Kidney capillary endothelial cell (primary cell): Measurements from ENCODE around the gene SLC22A23.
"Not testable (repeated sequence)": the region's sequence is repeated elsewhere in the genome, so short reads cannot be mapped to it uniquely, and the experiment has no call there.

Experiments used
- DNase-seq: peaks from one replicate; pipeline ENCODE4 v3.0.0-alpha.2; 2018; ENCODE audit warnings: low spot score

The SLC22A23 gene

GRCh38 chr6:3384241-3385143 lies 72.4 kb downstream of the SLC22A23 start:
- no peak for DNase-seq

DNA sequence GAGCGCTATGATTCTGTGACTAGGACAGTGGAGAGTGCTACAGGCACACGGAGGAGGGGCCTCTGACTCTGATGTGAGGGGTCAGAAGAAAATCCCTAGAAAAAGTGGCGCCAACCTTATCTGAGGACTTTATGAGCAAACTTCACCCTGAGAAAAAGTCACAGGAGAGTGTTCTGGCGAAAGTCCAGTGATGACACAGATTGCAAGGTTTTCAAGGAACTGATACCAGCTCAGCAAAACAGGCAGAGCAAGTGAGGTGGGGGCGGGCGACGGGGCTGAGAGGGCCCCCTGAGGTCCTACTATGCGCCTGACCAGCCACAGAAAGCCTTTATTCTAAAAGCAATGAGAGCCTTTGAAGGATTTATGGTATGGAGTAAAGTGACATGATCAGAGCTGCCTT lies 73.3 kb downstream of the SLC22A23 start:
- DNase-seq, result no peak

- DNase-seq, result no peak
Observed at GRCh38 chr6:3382326-3383279, 74.2 kb downstream of the SLC22A23 start.

DNA sequence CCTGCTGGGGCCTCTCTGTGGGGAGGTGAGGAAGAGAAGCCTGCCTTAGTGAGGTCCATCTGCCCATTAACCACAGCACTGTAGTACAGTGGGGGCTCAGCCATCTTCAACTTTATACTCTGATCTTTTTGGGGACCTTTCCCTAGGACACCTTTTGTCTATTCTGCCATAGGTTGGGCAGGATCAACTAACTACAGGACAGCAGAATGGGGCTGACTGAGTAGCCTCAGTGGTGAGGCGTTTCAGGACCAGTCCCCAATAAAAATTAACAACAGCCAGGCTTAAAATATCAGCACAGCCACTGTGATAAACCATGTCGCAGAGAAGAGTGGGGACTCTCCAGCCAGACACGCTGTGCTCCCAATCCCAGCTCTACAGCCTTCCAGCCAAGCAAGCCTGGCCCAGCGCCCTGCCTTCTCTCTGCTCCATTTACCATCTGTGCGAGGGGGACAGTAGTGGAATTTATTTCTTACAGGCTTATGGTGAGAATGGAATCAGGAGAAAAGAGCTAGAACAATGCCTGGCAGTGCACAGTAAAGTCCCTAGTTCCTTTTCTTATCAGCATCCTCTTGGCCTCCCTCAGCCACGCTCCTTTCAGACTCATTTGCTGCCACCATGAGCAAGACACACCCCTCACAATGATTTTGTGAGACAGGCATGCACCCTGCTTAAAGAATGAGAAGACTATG lies 75.5 kb downstream of the SLC22A23 start:
- no peak for DNase-seq

DNA sequence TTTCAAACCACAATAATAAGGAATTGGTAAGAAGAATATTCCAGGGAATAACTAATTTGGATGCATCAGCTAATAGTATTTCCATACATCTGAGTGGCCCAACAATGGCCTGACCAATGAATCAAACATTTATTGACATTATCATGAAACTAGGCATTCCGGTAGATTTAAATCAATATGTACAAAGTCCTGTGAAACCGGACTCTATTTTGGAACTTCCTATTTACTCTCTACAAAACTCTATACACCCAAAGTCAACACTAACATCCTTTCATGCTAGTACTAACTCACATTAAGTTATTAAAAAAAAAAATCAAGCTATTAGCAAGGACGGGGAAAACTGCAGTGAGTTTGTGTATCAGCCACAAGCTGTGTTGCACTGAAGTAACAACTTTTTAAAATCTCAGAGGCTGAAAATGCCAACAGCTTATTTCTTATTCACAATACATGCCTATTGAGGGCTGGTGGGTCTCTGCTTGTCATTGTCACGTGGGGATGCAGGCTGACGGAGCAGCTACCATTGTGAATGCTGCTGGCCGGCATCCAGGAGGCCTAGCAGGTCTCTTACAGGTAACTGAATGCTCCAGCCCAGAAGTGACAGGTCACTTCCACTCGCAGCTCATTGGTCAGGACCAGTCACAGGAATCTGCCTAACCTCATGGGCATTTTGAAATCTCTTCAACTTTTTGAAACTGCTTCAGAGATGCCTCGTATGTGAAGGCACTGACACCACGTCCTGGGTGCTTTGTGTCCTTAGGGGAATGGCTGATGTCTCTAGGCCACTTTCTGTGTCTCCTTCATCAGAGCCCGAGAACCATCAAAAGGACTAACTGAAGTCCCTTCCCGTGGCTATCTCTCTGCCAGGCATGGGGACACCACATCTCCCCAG lies 76.3 kb downstream of the SLC22A23 start:
- DNase-seq, result no peak

DNA sequence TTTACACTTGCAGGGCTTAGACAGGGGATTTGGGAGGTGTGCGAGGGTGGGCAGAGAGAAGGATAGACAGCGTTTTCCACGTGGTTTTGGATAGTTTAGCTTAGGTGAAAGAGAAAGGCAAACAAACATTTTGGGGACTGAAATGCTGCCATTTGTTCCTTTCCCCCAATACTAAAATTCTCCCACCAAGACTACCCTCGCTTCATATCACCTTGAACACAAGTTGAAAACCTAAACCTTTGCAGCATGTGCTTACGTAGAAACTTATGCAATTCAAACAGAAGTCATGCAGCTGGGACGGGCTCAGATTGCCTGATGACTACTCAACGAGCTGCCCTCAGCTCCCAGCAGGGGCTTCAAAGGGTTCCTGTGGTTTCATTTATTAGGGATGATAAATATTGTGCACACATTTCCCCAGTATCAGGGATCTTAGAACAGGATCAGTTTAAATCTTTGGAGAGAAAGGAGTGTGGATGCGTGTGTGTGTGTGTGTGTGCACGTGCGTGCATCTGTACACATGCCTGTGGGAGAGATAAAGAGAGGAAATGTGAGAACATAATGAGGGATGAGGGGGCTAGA lies 77.3 kb downstream of the SLC22A23 start:
- DNase-seq, result no peak

- DNase-seq, result not testable (repeated sequence)
Observed at GRCh38 chr6:3378808-3379207, 78.0 kb downstream of the SLC22A23 start.

GRCh38 chr6:3378398-3378782 lies 78.5 kb downstream of the SLC22A23 start:
- DNase-seq, result not testable (repeated sequence)

DNA sequence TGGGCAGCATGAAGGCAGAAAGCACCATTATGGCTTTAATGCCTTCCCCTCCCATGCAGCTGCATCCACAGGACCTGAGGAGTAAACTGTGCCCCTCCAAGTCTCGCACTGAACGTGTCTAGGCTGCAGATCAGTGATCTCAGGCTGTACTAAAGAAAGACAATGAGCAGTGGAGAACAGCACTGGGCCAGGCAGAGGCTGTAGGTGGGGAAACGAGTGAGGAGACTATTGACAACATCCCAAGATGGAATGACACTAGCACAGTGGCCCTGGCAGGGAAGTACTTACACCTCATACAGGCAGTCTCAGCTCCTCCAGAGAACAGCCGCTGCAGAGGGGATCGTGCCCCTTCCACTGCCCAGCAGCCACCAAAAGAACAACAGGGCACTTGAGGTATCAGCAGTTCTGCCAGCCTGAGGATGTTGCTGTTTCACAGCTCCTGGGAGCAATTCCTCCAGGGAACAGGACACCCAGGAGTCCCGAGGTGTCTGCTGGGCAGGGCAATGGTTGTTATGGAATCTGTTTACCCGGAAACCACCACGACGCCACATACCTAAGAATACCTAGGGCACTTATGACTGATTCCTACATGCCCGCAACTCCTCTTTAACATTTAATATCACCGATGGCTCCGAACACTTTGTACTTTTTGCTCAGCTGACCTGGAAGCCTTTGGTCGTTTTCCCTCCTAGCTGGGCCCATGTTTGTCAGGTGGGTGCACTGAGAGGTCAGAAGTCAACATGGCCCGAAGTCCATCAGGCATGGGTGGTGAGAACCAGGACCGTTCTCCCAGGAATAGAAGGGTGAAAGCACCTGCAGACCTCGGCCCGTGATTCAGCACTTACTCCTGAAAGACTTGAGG lies 79.1 kb downstream of the SLC22A23 start:
- peak; percentile 20 for DNase-seq

DNA sequence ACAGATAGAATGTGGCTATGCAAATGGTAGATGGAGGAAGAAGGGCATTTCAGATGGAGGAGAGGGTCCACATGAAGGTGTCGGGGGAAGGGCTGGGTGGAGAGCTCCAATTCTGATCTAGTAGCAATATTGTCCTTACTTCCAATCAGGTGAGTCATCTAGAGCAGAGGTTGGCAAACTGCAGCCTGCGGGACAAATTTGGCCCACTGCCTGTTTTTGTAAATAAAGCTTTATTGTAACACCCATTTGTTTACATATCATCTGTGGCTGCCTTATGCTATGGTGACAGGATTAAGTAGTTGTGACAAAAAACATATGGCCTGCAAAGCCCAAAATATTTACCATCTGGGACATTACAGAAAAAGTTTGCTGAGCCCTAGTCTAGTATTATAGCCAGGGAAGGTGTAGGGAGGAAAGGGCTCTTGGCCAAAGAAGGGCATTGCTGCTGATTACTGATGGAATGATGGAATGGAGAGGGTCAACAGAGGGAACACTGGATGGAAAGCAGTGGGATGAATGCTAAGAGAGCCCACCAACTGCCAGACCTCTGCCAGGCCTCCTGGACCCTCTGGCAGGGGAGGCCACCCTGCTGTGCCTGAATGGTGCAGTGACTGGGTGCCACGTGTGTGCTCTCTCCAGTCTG lies 79.8 kb downstream of the SLC22A23 start:
- no peak for DNase-seq

GRCh38 chr6:3376064-3376463 lies 80.8 kb downstream of the SLC22A23 start:
- DNase-seq, result no peak

- no peak for DNase-seq
Observed at GRCh38 chr6:3373597-3374203, 83.2 kb downstream of the SLC22A23 start.

- DNase-seq, result no peak
Observed at GRCh38 chr6:3372912-3373554, 83.8 kb downstream of the SLC22A23 start.

- no peak for DNase-seq
Observed at GRCh38 chr6:3372184-3372846, 84.5 kb downstream of the SLC22A23 start.

DNA sequence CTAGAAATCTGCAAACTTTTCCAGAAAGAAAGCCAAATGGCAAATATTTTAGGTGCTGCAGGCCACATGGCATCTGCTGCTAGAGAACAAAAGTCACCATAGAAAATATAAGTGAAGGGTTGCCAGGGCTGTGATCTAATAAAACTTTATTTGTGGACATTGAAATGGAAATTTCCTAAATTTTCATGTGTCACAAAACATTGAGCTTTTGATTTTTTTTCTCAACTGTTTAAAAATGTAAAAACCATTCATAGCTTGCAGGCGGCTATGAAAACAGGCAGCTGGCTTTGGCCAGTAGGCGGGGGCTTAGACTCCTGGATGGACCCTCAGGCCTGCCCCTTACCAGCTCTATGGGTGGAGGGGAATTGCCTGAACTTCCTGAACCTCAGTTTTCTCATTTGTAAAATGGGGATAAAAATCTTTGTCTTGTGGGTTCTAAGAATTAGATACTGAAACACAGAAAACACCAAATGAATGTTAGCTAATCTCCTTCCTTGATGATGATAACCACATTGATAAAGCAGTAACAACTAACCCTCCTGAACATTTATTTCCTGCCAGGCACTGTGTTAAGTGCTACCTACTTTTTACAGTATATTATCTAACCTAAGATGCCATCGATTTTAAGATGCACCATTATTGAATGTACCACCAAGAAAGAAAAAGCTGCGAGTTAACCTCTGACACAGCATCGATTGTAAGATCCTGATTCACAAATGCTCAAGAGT lies 85.5 kb downstream of the SLC22A23 start:
- DNase-seq, result no peak

DNA sequence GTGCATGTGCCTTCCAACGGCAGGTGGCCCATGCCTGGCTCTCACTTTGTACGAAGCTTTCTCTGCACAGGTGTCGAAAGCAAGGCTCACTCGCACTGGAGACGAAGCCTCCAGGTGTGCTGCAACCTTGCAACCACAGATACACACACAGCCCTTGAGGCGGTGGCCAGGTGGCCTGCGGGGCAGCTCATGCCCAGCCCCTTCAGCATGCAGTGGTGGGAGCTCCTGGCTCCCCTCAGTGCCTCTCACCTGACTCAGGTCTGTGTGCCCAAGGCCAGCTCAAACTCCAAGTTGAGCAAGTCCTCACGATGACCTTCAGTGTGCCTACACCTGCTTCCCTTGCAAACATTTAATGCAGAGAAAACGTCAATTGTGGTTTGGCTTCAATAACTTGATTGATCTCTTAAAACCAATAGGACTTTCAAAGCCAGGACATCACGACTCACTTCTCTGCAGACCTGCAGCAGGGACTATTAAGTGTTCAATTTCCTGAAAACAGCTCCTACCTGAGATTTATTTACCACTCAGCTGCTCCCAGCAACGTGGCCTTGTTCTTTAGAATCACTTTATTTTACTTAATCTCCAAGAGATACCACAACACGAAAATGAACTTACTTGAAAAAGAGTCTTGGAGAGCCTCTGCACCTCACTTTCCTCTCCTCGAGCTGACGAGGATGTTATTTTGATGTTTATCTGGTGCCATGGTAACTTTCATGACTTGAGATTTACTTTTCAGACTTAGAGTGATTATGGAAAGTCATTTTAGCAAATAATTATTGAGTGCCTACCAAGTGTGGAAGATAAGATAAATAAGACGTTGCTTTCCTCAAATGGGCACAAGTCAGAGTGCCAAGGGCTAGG lies 86.3 kb downstream of the SLC22A23 start:
- DNase-seq, result no peak
